ENCODE data around the gene XG.

DNA sequence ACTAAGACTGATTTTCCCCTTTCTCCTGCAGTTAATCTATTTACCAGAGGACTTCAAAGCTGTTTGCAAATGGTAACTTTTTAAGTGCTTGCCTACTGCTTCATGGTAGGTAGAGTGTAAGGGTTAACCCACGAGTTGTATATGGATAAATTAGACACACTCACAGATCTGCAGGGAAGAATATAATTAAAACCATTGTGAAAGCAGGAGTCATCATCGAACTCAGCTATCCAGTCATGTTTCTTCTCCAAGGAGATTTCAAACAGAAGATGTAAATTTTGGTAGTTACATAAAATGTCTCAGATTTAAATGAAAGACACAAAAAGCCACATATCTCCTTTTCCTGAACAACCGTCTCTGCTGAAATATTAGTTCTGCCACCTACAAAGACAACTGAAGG, 549 bp upstream of the XG start:
- TF ChIP-seq, protein P1, sequence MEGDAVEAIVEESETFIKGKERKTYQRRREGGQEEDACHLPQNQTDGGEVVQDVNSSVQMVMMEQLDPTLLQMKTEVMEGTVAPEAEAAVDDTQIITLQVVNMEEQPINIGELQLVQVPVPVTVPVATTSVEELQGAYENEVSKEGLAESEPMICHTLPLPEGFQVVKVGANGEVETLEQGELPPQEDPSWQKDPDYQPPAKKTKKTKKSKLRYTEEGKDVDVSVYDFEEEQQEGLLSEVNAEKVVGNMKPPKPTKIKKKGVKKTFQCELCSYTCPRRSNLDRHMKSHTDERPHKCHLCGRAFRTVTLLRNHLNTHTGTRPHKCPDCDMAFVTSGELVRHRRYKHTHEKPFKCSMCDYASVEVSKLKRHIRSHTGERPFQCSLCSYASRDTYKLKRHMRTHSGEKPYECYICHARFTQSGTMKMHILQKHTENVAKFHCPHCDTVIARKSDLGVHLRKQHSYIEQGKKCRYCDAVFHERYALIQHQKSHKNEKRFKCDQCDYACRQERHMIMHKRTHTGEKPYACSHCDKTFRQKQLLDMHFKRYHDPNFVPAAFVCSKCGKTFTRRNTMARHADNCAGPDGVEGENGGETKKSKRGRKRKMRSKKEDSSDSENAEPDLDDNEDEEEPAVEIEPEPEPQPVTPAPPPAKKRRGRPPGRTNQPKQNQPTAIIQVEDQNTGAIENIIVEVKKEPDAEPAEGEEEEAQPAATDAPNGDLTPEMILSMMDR (IDR thresholded peaks at IDR 0.05; ENCODE audit: low read depth, low read length) = no peak
- no peak for TF ChIP-seq EZH2phosphoT487 (IDR thresholded peaks at IDR 0.05; ENCODE audit: low read depth)

Measured in OCI-LY3 (cell line).